ENCODE results near the gene OR52H1. TPM values are rescaled to one million over a fixed set of nuclear protein-coding genes. Genes with fewer than 3 reads are reported as not detected.
A peak's percentile ranks its signal among the peaks of the same experiment; 100 is the strongest.

OR52H1 gene
- total and polyA plus RNA-seq, 9 of the 15 experiments (the other 6 are each of a cell fraction or from before 2014, with no cell fraction given) = 0.15 TPM; not detected in 8

- TF ChIP-seq FOXM1 (IDR thresholded peaks at IDR 0.05; ENCODE audit: low read depth) = no peak
- TF ChIP-seq FOXM1 (CRISPR knock-in tag; IDR thresholded peaks at IDR 0.05; ENCODE audit: low read depth) = no peak
- TF ChIP-seq, protein P1, sequence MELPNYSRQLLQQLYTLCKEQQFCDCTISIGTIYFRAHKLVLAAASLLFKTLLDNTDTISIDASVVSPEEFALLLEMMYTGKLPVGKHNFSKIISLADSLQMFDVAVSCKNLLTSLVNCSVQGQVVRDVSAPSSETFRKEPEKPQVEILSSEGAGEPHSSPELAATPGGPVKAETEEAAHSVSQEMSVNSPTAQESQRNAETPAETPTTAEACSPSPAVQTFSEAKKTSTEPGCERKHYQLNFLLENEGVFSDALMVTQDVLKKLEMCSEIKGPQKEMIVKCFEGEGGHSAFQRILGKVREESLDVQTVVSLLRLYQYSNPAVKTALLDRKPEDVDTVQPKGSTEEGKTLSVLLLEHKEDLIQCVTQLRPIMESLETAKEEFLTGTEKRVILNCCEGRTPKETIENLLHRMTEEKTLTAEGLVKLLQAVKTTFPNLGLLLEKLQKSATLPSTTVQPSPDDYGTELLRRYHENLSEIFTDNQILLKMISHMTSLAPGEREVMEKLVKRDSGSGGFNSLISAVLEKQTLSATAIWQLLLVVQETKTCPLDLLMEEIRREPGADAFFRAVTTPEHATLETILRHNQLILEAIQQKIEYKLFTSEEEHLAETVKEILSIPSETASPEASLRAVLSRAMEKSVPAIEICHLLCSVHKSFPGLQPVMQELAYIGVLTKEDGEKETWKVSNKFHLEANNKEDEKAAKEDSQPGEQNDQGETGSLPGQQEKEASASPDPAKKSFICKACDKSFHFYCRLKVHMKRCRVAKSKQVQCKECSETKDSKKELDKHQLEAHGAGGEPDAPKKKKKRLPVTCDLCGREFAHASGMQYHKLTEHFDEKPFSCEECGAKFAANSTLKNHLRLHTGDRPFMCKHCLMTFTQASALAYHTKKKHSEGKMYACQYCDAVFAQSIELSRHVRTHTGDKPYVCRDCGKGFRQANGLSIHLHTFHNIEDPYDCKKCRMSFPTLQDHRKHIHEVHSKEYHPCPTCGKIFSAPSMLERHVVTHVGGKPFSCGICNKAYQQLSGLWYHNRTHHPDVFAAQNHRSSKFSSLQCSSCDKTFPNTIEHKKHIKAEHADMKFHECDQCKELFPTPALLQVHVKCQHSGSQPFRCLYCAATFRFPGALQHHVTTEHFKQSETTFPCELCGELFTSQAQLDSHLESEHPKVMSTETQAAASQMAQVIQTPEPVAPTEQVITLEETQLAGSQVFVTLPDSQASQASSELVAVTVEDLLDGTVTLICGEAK (IDR thresholded peaks at IDR 0.05) = no peak
- TF ChIP-seq, protein P1 (CRISPR knock-in tag; IDR thresholded peaks at IDR 0.05) = no peak
- TF ChIP-seq ZNF518B (CRISPR knock-in tag; IDR thresholded peaks at IDR 0.05) = no peak
- no peak for TF ChIP-seq ZNF347 (CRISPR knock-in tag; IDR thresholded peaks at IDR 0.05; ENCODE audit: low read depth)
- no peak for TF ChIP-seq NONO (IDR thresholded peaks at IDR 0.05; ENCODE audit: low read depth in 2 of 2, low read length in 1 of 2)
- TF ChIP-seq ESRRA (IDR thresholded peaks at IDR 0.05; ENCODE audit: borderline replicate concordance, low read depth) = no peak
- no peak for TF ChIP-seq ZKSCAN8 (CRISPR knock-in tag; IDR thresholded peaks at IDR 0.05)
- no peak for TF ChIP-seq BRD9 (IDR thresholded peaks at IDR 0.05; ENCODE audit: low read depth, partially characterized antibody)
- peak; percentile 98 for TF ChIP-seq SPI1 (IDR thresholded peaks at IDR 0.05; ENCODE audit: borderline replicate concordance, low read depth, low read length)
- TF ChIP-seq JUNB (CRISPR knock-in tag; conservative IDR thresholded peaks at IDR 0.05) = no peak
- no peak for TF ChIP-seq SIRT6 (IDR thresholded peaks at IDR 0.05; ENCODE audit: low read depth, low read length)
- no peak for TF ChIP-seq THRA (IDR thresholded peaks at IDR 0.05)
- no peak for TF ChIP-seq MCM7 (IDR thresholded peaks at IDR 0.05)
- TF ChIP-seq RB1 (IDR thresholded peaks at IDR 0.05; ENCODE audit: low read depth) = no peak
These were observed 43.9 kb downstream of the OR52H1 start (continued) for GRCh38 chr11:5504403-5504921.
